ENCODE measurements around the gene F2RL1.
"Not testable (repeated sequence)": the region's sequence is repeated elsewhere in the genome, so short reads cannot be mapped to it uniquely, and the experiment has no call there.

The F2RL1 gene

DNA sequence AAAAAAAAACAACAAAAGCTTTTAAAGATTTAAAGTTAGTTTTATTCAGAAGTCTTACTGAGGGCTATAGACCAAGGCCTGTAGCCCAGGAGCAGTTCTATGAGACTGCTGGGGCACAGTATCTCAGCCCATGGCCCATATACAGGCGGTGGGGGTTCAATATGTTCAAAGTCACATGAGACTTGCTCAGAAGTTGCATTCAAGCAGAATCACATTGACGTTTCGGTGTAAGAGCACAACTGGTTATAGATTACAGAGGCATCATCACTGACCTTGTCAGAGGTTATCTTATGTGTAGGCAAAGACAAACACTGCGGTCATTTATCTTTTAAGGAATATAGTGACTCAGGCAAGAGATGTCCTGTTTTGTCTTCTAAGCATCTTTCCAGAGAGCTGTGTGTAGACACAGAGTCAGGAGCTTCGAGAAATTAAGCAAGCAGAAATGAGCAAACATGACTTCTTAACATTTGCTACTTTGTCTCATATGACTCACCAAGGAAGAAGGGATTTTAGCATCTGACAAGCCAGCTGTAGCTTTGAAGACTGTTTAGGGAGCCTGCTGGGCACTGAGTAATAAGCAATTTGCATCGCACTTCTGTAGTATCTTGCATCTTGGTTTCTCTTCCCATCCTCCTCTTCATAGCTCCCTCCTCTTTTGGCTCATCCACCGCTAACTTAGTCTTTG is 12.9 kb upstream of the F2RL1 start:
- DNase-seq (ENCODE audit: low spot score): peak; percentile 98
- peak; percentile 94 for FAIRE-seq

DNA sequence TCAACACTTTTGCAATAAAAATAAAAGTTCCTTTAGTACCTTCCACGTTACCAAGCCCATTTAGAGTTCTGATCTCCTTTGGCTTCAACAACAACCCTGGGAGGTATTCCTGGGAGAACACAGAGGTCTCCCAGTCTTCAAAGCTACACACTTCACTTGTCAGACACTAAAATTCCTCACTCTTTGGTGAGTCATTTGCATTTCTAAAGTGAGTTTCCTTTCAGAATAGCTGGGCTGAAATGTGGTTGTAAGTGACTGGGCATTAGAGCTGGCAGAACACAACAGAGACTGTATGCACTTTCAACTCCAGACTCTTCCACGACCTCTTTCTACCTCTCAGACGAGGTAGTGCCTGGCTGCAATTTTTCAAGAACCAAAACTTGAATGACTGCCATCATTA is 11.5 kb upstream of the F2RL1 start:
- peak; percentile 85 for FAIRE-seq

GRCh38 chr5:76808141-76808691 is 10.6 kb upstream of the F2RL1 start:
- DNase-seq (ENCODE audit: low spot score): no peak
- no peak for FAIRE-seq

More for the DNA sequence above, 11.5 kb upstream of the F2RL1 start:
- DNase-seq (ENCODE audit: low spot score): peak; percentile 82

GRCh38 chr5:76809141-76809540 is 9.7 kb upstream of the F2RL1 start:
- DNase-seq (ENCODE audit: low spot score) (no peak), FAIRE-seq (no peak)

GRCh38 chr5:76810236-76810635 is 8.6 kb upstream of the F2RL1 start:
- no peak for DNase-seq (ENCODE audit: low spot score)
- FAIRE-seq: no peak

GRCh38 chr5:76811214-76811613 is 7.6 kb upstream of the F2RL1 start:
- FAIRE-seq (no peak), DNase-seq (ENCODE audit: low spot score) (peak; percentile 72)

DNA sequence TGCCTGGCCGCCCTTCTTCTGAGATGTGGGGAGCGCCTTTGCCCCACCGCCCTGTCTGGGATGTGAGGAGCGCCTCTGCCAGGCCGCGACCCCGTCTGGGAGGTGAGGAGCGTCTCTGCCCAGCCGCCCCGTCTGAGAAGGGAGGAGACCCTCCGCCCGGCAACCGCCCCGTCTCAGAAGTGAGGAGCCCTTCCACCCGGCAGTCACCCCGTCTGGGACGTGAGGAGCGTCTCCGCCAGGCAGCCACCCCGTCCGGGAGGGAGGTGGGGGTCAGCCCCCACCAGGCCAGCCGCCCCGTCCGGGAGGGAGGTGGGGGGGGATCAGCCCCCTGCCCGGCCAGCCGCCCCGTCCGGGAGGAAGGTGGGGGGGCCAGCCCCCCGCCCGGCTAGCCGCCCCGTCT is 6.6 kb upstream of the F2RL1 start:
- not testable (repeated sequence) for DNase-seq (ENCODE audit: low spot score); FAIRE-seq

GRCh38 chr5:76813982-76814562 is 4.8 kb upstream of the F2RL1 start:
- DNase-seq (ENCODE audit: low spot score) (peak; percentile 90), FAIRE-seq (peak; percentile 80)

DNA sequence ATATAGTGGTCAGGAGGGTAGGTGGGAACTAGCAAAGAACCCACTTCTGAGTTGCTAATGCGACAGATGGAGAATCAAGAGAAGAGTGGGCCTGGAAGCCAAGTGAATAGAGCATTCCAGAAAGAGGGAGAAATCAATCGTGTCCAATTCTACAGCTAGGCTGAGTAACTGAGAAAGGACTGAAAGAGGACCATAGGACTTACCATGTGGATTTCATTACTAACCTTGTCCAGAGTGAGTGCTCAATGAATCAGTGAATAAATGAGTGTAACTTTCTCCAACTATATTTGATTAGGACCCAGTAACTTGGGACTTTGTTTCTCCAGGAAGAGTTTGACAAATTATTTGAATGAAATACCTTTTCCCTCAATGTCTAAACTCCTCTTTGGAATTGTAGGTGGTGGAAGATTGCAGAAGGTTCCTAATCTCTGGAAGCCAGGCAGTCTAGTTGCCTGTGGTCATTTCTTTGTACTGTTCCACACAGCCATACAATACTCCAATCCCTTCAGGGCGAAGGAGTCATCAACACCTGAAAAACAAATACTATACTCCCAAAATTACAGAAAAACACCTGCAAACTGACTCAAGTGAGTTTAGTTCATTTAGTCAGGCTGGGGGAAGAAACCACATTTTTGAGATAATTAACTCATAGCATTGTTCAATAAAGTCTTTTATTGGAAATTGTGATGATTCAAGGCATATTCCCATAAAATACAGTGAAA is 2.6 kb upstream of the F2RL1 start:
- no peak for FAIRE-seq
- no peak for DNase-seq (ENCODE audit: low spot score)

DNA sequence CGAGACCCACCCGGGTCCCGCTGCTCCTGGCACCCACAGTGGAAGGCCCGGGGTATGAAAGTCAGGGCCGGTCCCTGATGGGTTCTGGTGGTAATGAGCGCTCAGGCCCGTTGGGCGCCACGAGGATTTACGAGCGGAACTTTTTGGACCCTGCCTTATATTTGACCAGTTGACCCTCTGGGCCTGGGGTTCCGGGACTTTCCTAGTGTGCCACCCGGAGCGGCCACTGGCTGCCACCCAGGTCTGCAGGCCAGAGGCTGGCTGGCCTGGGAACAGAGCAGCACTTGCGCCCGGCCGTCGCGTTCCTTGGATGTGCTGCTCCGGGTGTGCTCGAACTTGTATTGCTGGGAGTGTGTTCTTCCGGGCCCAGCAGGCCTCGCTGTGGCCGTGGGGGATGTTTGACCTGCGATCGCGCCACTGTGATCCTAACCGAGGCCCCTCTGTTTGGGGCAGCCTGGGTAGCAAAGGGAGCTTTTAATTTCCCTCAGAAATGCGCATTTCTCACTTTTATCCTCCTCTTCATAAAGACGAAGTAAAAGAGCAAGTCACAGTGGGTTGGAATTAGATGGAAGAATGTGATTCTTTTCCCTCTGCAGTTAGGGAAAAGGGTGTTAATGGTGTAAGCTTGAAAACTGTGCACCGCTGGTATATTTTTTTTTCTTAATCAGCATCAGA is 1.2 kb downstream of the F2RL1 start:
- no peak for FAIRE-seq

DNA sequence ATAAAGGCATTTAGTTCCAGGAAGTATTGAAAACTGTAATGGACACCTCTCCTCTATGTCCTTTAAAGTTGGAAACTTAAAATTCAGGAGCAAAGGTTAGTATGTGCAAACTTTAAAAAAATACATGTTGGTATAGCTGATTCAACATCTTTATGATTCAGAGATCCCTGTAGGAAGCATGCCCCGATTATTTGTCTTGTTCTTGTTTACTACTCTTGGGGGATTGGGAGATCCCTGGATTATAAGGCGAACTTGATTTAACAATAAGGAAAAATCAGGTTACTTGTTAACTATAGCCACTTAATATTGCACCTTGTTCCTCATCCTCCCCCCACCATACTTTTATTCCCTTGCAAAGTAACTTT is 1.7 kb downstream of the F2RL1 start:
- no peak for FAIRE-seq
- no peak for DNase-seq (ENCODE audit: low spot score)

More for the DNA sequence above, 1.2 kb downstream of the F2RL1 start:
- DNase-seq (ENCODE audit: low spot score): no peak

GRCh38 chr5:76821136-76821535 is 2.3 kb downstream of the F2RL1 start:
- DNase-seq (ENCODE audit: low spot score): no peak
- FAIRE-seq: no peak

DNA sequence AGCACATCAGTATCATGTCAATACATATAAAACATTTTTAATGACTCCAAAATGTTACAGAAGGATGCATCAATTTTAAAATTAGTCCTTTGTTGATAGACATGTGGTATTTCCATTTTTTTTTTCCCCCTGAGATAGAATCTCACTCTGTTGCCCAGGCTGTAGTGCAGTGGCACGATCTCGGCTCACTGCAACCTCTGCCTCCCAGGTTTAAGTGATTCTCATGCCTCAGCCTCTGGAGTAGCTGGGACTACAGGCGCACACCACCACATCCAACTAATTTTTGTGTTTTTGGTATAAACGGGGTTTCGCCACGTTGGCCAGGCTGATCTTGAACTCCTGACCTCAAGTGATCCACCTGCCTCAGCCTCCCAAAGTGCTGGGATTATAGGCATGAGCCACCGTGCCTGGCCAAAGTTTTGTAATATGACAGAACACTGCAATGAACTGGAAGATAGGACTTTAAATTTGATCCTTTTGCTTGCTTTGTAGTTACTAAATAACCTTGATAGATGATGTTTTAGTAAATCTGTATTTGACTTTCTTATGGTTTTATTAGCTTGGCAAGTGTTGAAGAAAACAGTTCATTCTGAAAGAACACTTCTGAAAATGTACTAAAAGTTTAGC is 3.4 kb downstream of the F2RL1 start:
- FAIRE-seq; DNase-seq (ENCODE audit: low spot score): not testable (repeated sequence)

DNA sequence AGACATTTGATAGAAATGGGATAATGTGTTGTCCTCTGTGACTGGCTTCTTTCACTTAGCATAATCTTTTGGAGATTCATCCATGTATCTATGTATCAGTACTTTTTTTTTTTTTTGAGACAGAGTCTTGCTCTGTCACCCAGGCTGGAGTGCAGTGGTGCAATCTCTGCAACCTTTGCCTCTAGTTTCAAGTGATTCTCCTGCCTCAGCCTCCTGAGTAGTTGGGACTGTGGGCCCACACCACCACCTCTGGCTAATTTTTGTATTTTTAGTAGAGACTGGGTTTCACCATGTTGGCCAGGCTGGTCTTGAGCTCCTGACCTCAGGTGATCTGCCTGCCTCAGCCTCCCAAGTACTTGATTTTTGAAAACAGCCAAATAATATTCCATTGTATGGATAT is 7.6 kb downstream of the F2RL1 start:
- not testable (repeated sequence) for FAIRE-seq; DNase-seq (ENCODE audit: low spot score)

DNA sequence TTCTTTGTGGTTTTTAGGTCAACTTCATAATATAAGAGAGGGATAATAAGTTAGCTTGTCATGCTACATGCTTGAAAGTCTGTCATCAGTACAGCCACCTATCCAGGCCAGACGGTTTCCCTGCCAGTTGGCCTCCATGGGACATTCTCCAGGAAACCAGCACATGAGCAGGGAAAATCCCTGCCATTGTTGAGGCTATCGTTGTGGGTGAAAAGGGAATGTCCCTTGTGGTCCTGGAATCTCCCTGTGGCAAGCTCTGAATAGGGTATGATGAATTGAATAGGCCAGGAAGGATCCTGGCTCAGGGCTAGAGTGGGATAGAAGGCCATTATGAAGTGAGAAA is 12.3 kb downstream of the F2RL1 start:
- peak; percentile 91 for DNase-seq (ENCODE audit: low spot score)
- peak; percentile 90 for FAIRE-seq

DNA sequence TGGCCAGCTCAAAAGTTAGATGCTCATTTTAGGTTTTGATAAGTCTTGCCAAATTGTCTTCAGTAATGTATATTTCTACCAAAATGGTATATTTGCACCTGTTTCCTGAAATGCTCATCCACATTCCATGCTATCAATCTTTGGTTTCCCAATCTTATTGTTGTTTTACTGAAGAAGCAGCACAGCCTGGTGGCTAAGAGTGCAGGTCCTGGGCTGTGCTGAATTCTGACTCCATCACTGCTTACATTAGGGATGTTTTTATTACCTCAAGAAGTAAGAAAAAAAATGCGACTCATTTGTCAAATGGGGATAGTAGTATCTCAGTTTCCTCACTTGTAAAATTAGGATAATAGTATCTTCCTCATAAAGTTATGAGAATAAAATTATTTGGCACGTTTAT is 17.4 kb downstream of the F2RL1 start:
- FAIRE-seq (no peak), DNase-seq (ENCODE audit: low spot score) (no peak)

- FAIRE-seq (no peak), DNase-seq (ENCODE audit: low spot score) (no peak)
Measured at GRCh38 chr5:76836585-76836984, 17.8 kb downstream of the F2RL1 start.

DNA sequence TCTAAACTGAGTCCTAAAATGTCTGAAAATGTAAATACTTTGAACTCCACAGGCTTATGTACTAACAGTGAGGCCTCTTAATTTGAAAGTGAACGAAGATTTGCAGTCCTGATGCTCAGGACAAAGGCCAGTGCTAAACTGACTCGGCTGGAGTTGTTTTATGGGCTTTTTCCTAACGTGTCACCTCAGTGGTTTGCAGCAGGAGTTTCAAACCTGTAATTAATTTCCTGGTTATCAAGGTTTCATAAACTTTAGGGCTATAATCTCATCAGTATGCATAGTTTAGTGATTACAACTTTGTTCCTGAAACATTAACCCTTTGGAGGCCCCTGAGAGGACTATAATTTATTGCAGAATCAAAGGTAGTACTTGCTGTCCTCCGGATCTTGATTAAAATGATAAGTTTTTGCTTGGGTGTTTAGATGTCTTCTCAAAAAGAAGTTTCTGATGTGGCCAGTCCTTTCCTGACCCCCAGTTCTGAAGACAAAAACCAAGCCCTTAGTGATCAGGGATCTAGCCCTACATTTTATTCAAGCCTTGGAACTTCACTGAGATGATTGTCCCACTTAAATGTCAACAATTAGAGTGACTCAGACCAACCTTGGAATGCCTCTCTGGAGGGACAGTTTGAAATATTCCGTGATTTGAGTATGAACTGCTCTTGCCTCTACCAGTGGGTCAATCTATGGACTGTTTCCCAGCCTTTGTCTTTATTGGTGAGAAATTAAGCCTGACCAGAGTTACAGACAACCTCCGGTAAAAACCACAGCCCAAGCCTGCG is 19.8 kb downstream of the F2RL1 start:
- FAIRE-seq (peak; percentile 53), DNase-seq (ENCODE audit: low spot score) (peak; percentile 76)

DNA sequence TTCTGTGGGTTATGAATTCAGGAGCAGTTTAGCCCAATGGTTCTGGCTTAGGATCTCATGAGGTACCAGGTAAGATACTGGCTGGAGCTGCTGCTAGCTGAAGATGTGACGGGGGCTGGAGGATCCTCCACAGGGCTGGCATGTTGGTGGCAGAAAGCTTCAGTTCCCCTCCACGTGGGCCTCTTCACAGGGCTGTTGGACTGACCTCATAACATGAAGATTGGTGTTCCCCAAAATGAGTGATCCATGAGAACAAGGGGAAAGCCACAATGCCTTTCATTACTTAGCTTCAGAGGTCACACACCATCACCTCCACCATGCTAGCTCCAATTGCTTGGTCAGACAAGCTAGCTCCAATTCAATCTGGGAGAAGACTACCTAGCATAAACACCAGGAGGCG is 22.5 kb downstream of the F2RL1 start:
- DNase-seq (ENCODE audit: low spot score): no peak
- FAIRE-seq: no peak

GRCh38 chr5:76845890-76846289 is 27.1 kb downstream of the F2RL1 start:
- DNase-seq (ENCODE audit: low spot score): no peak
- FAIRE-seq: no peak
